Activated CD4-positive, alpha-beta memory T cell treated with anti-CD3 and anti-CD28 coated beads, Interleukin-2, amount 10 ng/mL, durations not matched to agents 7 days and 5 days (primary cell): ENCODE data around the gene KCNQ4. TPM values are rescaled to one million over a fixed set of nuclear protein-coding genes. Genes with fewer than 3 reads are reported as not detected.
A peak's percentile ranks its signal among the peaks of the same experiment; 100 is the strongest.

ENCODE experiments used
- CTCF ChIA-PET: fragments of 350-600 bp; sonication (Branson Sonifier 250); formaldehyde crosslinking; loops from one replicate; lab custom pipeline; 2021; ENCODE audit warnings: antibody characterized with exemption, inconsistent platforms; lab: Charles Lee
- POLR2A ChIA-PET: fragments of 350-600 bp; sonication (Branson Sonifier 250); formaldehyde crosslinking; loops from one replicate; lab custom pipeline; 2021; ENCODE audit warnings: antibody characterized with exemption; lab: Charles Lee
- DNase-seq: peaks from one replicate; pipeline ENCODE4 v3.0.0-alpha.2; 2020
- H3K27ac Mint-ChIP-seq: one replicate; pipeline ENCODE4 v1.8.0; 2021; ENCODE audit warnings: mild to moderate bottlenecking, mixed read lengths
- H3K27me3 Mint-ChIP-seq: one replicate; pipeline ENCODE4 v1.8.0; 2021; ENCODE audit warnings: mixed read lengths
- H3K36me3 Mint-ChIP-seq: one replicate; pipeline ENCODE4 v1.8.0; 2021; ENCODE audit warnings: low read depth, mixed read lengths
- H3K4me1 Mint-ChIP-seq: one replicate; pipeline ENCODE4 v1.8.0; 2021; ENCODE audit warnings: mixed read lengths
- H3K4me3 Mint-ChIP-seq: one replicate; pipeline ENCODE4 v1.8.0; 2021; ENCODE audit warnings: mild to moderate bottlenecking, mixed read lengths
- H3K9me3 Mint-ChIP-seq: one replicate; pipeline ENCODE4 v1.8.0; 2021; ENCODE audit warnings: mixed read lengths
- total RNA-seq, 2 experiments: library from RNA; stranded (reverse); gene quantifications; one replicate each; pipeline ENCODE4 v1.2.3, GENCODE V29; 2021

KCNQ4 gene
- total RNA-seq, 2 experiments from 2014 or later: 0.45 to 0.60 TPM

GRCh38 chr1:40806731-40807695 is 23.4 kb downstream of the KCNQ4 start:
- H3K9me3 Mint-ChIP-seq: no peaks in the 10 kb centered on the region
- CTCF ChIA-PET: no interaction called here
- H3K4me3 Mint-ChIP-seq: no peak overlapping the region
- no peaks in the 10 kb centered on the region for H3K36me3 Mint-ChIP-seq
- no peaks in the 10 kb centered on the region for H3K27me3 Mint-ChIP-seq
- H3K4me1 Mint-ChIP-seq: peaks cover 28% of the 10 kb centered on the region
- H3K27ac Mint-ChIP-seq: no peak overlapping the region
- POLR2A ChIA-PET: interaction anchor here (1.6 to 2.0 kb wide), 2 partner anchors 9 to 115 kb away, joined by 3 to 7 read pairs; partner anchors contain the start of gene NFYC
- no peak for DNase-seq

GRCh38 chr1:40808002-40808401 is 24.4 kb downstream of the KCNQ4 start:
- Mint-ChIP-seq H3K27me3 (peaks cover 4% of the 10 kb centered on the region), H3K36me3 (no peaks in the 10 kb centered on the region), H3K9me3 (no peaks in the 10 kb centered on the region), H3K4me1 (peaks cover 22% of the 10 kb centered on the region), H3K4me3 (no peak overlapping the region), H3K27ac (peak overlapping the region; percentile 44)
- DNase-seq: no peak
- POLR2A ChIA-PET: interaction anchor here (1.6 kb wide), 1 partner anchor 8 kb away, joined by 3 read pairs; no protein-coding TSS in a partner anchor
- CTCF ChIA-PET: no interaction called here

GRCh38 chr1:40808444-40808843 is 24.9 kb downstream of the KCNQ4 start:
- CTCF ChIA-PET: interaction anchor here (1.0 kb wide), 1 partner anchor 34 kb away, joined by 3 read pairs; no protein-coding TSS in a partner anchor
- POLR2A ChIA-PET: interaction anchor here (1.6 kb wide), 1 partner anchor 8 kb away, joined by 3 read pairs; no protein-coding TSS in a partner anchor

GRCh38 chr1:40808909-40809308 is 25.3 kb downstream of the KCNQ4 start:
- Mint-ChIP-seq H3K27ac (no peak overlapping the region), H3K4me3 (no peak overlapping the region), H3K27me3 (peaks cover 8% of the 10 kb centered on the region), H3K36me3 (no peaks in the 10 kb centered on the region), H3K4me1 (peaks cover 22% of the 10 kb centered on the region), H3K9me3 (no peaks in the 10 kb centered on the region)
- DNase-seq: no peak
- ChIA-PET POLR2A (no interaction called here), CTCF (interaction anchor here (1.0 kb wide), 1 partner anchor 34 kb away, joined by 3 read pairs; no protein-coding TSS in a partner anchor)

More at GRCh38 chr1:40808444-40808843, 24.9 kb downstream of the KCNQ4 start:
- Mint-ChIP-seq H3K27ac (no peak overlapping the region), H3K36me3 (no peaks in the 10 kb centered on the region), H3K4me3 (no peak overlapping the region), H3K4me1 (peaks cover 22% of the 10 kb centered on the region), H3K9me3 (no peaks in the 10 kb centered on the region), H3K27me3 (peaks cover 8% of the 10 kb centered on the region)
- DNase-seq: no peak

- POLR2A ChIA-PET: interaction anchor here (1.5 kb wide), 1 partner anchor 8 kb away, joined by 3 read pairs; no protein-coding TSS in a partner anchor
- CTCF ChIA-PET: no interaction called here
- no peaks in the 10 kb centered on the region for H3K36me3 Mint-ChIP-seq
- H3K4me3 Mint-ChIP-seq: no peak overlapping the region
- H3K27ac Mint-ChIP-seq: no peak overlapping the region
- H3K9me3 Mint-ChIP-seq: no peaks in the 10 kb centered on the region
- DNase-seq: no peak
- H3K27me3 Mint-ChIP-seq: peaks cover 8% of the 10 kb centered on the region
- peaks cover 22% of the 10 kb centered on the region for H3K4me1 Mint-ChIP-seq
These were observed 27.3 kb downstream of the KCNQ4 start for GRCh38 chr1:40810927-40811326.

- Mint-ChIP-seq H3K9me3 (no peaks in the 10 kb centered on the region), H3K4me1 (peaks cover 21% of the 10 kb centered on the region), H3K36me3 (no peaks in the 10 kb centered on the region), H3K4me3 (no peak overlapping the region), H3K27me3 (peaks cover 11% of the 10 kb centered on the region), H3K27ac (no peak overlapping the region)
- DNase-seq: no peak
- ChIA-PET POLR2A (interaction anchor here (1.5 kb wide), 1 partner anchor 8 kb away, joined by 3 read pairs; no protein-coding TSS in a partner anchor), CTCF (interaction anchor here (1.3 to 1.4 kb wide), 2 partner anchors 10 to 41 kb away, joined by 3 read pairs; no protein-coding TSS in a partner anchor)
These were observed 31.8 kb downstream of the KCNQ4 start for GRCh38 chr1:40815420-40815819.

GRCh38 chr1:40817791-40818263 is 34.2 kb downstream of the KCNQ4 start:
- no peaks in the 10 kb centered on the region for H3K9me3 Mint-ChIP-seq
- H3K27me3 Mint-ChIP-seq: peaks cover 9% of the 10 kb centered on the region
- H3K27ac Mint-ChIP-seq: peak overlapping the region; percentile 63
- ChIA-PET CTCF (interaction anchor here (1.3 kb wide), 1 partner anchor 135 kb away, joined by 3 read pairs; no protein-coding TSS in a partner anchor), POLR2A (interaction anchor here (1.0 to 1.5 kb wide), 2 partner anchors 20 to 127 kb away, joined by 3 to 4 read pairs; partner anchors contain the start of gene NFYC)
- H3K36me3 Mint-ChIP-seq: no peaks in the 10 kb centered on the region
- H3K4me1 Mint-ChIP-seq: peaks cover 18% of the 10 kb centered on the region
- H3K4me3 Mint-ChIP-seq: peak overlapping the region; percentile 69
- no peak for DNase-seq

- Mint-ChIP-seq H3K27me3 (peaks cover 3% of the 10 kb centered on the region), H3K9me3 (no peaks in the 10 kb centered on the region), H3K4me1 (peaks cover 18% of the 10 kb centered on the region), H3K27ac (peak overlapping the region; percentile 63), H3K4me3 (peak overlapping the region; percentile 69), H3K36me3 (no peaks in the 10 kb centered on the region)
- peak; percentile 92 for DNase-seq
- POLR2A ChIA-PET: interaction anchor here (1.0 to 1.5 kb wide), 2 partner anchors 21 to 127 kb away, joined by 3 to 4 read pairs; partner anchors contain the start of gene NFYC
- CTCF ChIA-PET: no interaction called here
These were observed 34.8 kb downstream of the KCNQ4 start for GRCh38 chr1:40818264-40818961.

- DNase-seq: no peak
- CTCF ChIA-PET: no interaction called here
- POLR2A ChIA-PET: interaction anchor here (0.6 to 1.5 kb wide), 3 partner anchors 21 to 128 kb away, joined by 3 to 4 read pairs (median 3); partner anchors contain the start of gene NFYC
- Mint-ChIP-seq H3K27ac (no peak overlapping the region), H3K4me3 (peak overlapping the region; percentile 69), H3K36me3 (no peaks in the 10 kb centered on the region), H3K4me1 (peaks cover 18% of the 10 kb centered on the region), H3K9me3 (no peaks in the 10 kb centered on the region), H3K27me3 (peaks cover 3% of the 10 kb centered on the region)
These were observed 35.5 kb downstream of the KCNQ4 start for GRCh38 chr1:40819101-40819500.

- H3K9me3 Mint-ChIP-seq: no peaks in the 10 kb centered on the region
- ChIA-PET POLR2A (interaction anchor here (0.8 to 1.3 kb wide), 2 partner anchors 41 to 129 kb away, joined by 4 read pairs; partner anchors contain the start of gene NFYC), CTCF (no interaction called here)
- H3K27ac Mint-ChIP-seq: no peak overlapping the region
- H3K36me3 Mint-ChIP-seq: no peaks in the 10 kb centered on the region
- no peak for DNase-seq
- no peak overlapping the region for H3K4me3 Mint-ChIP-seq
- H3K27me3 Mint-ChIP-seq: peaks cover 3% of the 10 kb centered on the region
- H3K4me1 Mint-ChIP-seq: peaks cover 24% of the 10 kb centered on the region
These were observed 36.7 kb downstream of the KCNQ4 start for GRCh38 chr1:40820251-40820797.

GRCh38 chr1:40820911-40821693 is 37.5 kb downstream of the KCNQ4 start:
- H3K9me3 Mint-ChIP-seq: no peaks in the 10 kb centered on the region
- H3K36me3 Mint-ChIP-seq: no peaks in the 10 kb centered on the region
- POLR2A ChIA-PET: interaction anchor here (0.8 to 1.3 kb wide), 2 partner anchors 40 to 129 kb away, joined by 4 read pairs; partner anchors contain the start of gene NFYC
- H3K27ac Mint-ChIP-seq: no peak overlapping the region
- H3K4me3 Mint-ChIP-seq: no peak overlapping the region
- H3K4me1 Mint-ChIP-seq: peaks cover 32% of the 10 kb centered on the region
- H3K27me3 Mint-ChIP-seq: peaks cover 3% of the 10 kb centered on the region
- DNase-seq: no peak
- CTCF ChIA-PET: no interaction called here
